Measurements from ENCODE around the gene SLC5A11. TPM values are rescaled to one million over a fixed set of nuclear protein-coding genes. Genes with fewer than 3 reads are reported as not detected.
"Not testable (repeated sequence)": the region's sequence is repeated elsewhere in the genome, so short reads cannot be mapped to it uniquely, and the experiment has no call there.

The SLC5A11 gene
- total RNA-seq, 2 donors from 2014 or later: not detected

DNA sequence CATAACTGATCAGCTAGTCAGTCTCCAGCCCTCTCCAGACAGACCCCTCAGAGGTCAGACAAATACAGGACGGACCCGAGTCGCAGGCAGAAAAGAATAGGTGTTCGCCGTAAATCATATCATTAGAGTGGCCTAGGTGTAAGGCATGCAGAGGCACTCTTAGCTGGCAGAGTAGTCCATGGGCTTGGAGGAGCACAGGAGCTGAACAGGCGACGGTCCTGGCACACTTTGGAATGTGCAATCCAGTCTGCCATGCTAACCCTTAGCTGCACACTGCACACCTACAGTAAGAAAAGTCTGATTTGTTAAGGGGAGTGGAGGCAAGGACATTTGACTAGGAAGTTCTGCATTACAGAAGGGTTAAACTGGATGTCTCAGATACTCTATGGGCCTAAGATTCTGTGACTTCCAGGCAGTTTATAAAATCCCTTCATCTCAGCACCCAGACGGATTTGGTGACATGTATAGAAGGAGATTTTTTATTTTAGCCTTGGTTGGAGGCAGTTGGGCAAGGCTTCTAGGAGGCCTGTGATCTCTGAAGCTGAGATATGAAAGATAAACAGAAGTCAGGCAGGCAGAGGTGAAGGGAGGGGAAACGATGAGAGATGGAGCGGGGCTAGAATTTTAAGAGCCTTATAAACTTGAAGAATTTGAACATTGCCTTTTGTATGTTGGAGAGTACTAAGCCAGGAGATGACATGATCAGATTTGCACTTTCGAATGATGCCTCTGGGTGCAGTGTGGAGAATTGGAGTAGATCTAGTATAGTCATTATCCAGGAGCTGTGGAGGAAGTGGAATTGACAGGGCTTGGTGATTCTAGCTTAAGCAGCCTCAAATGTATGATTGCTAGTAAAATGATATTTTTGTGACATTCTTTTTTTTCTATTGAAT lies 34.6 kb upstream of the SLC5A11 start:
- H3K27me3 ChIP-seq: no peaks in the 10 kb centered on the region
- H3K9me3 ChIP-seq: no peaks in the 10 kb centered on the region
- H3K4me3 ChIP-seq: no peak overlapping the region
- no peaks in the 10 kb centered on the region for H3K4me1 ChIP-seq
- TF ChIP-seq CTCF (IDR thresholded peaks at IDR 0.05): no peak
- DNase-seq (ENCODE audit: low spot score): no peak
- no peak overlapping the region for H3K27ac ChIP-seq
- H3K36me3 ChIP-seq: peaks cover 93% of the 10 kb centered on the region

DNA sequence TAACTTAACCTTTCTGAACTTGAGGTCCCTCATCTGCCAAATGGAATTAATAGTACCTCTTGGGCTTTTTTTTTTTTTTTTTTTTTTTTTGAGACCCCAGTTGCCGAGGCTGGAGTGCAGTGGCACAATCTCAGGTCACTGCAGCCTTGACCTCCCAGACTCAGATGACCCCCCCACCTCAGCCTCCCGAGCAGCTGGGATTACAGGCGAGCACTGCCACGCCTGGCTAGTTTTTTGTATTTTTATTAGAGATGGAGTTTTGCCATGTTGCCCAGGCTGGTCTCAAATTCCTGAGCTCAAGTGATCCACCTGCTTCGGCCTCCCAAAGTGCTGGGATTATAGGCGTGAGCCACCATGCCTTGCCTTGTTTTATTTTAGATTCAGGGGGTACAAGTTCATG lies 33.0 kb upstream of the SLC5A11 start:
- peaks cover 90% of the 10 kb centered on the region for H3K36me3 ChIP-seq
- H3K9me3 ChIP-seq; H3K27ac ChIP-seq; H3K4me3 ChIP-seq; H3K4me1 ChIP-seq; H3K27me3 ChIP-seq; DNase-seq (ENCODE audit: low spot score): not testable (repeated sequence)

DNA sequence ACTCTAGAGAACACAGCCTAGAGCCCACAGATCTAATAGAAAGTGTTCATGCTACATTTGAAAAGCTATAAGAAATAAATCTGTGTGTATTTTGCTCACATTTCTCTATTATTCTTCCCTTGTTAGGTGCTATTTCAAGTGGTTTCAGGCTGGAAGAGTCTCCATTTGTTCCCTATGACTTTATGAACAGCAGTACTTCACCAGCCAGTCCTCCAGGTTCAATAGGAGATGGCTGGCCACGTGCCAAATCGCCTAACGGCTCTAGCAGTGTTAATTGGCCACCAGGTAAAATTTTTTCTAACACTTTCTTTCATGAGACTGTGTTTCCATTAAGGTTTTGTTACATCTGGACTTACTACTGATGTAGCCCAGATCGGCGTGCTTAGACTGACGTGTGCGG lies 30.7 kb upstream of the SLC5A11 start:
- Histone ChIP-seq H3K27ac (no peak overlapping the region), H3K4me3 (no peak overlapping the region), H3K9me3 (no peaks in the 10 kb centered on the region), H3K27me3 (no peaks in the 10 kb centered on the region), H3K36me3 (peaks cover 92% of the 10 kb centered on the region), H3K4me1 (no peaks in the 10 kb centered on the region)
- TF ChIP-seq CTCF (IDR thresholded peaks at IDR 0.05): no peak
- no peak for DNase-seq (ENCODE audit: low spot score)

- TF ChIP-seq CTCF (IDR thresholded peaks at IDR 0.05): no peak
- no peak for DNase-seq (ENCODE audit: low spot score)
Measured at GRCh38 chr16:24816688-24817087, 29.1 kb upstream of the SLC5A11 start.

DNA sequence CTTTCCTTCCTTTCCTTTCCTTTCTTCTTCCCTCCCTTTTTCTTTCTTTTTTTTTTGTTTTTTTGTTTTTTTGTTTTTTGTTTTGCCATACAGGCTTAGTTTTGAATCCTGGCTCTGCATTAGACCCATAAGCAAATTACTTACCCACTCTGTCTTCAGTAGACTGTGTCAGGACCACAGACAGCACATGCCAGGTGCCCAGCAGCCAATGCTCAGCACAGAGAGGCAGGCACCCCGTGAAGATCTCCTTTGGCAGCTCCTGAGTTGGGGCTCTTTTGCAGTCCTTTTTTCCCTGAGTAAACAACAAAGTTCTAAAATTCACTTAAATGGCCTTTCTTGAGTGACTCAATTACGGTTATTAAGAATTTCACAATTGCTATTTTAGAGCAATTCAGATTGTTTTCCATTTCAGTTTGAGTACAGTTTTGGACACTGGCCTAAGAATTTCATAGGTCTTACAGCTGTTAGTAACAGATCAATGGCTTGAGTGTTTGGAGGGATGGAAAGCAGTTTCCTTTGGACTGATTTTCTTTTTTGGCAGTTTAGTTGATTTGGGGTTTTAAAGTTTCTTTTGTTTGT lies 26.2 kb upstream of the SLC5A11 start:
- Histone ChIP-seq H3K4me1 (no peaks in the 10 kb centered on the region), H3K27me3 (no peaks in the 10 kb centered on the region), H3K27ac (no peak overlapping the region), H3K36me3 (peaks cover 94% of the 10 kb centered on the region), H3K9me3 (no peaks in the 10 kb centered on the region), H3K4me3 (no peak overlapping the region)
- TF ChIP-seq CTCF (IDR thresholded peaks at IDR 0.05): no peak
- DNase-seq (ENCODE audit: low spot score): no peak

More at GRCh38 chr16:24816688-24817087, 29.1 kb upstream of the SLC5A11 start:
- no peaks in the 10 kb centered on the region for H3K9me3 ChIP-seq
- no peaks in the 10 kb centered on the region for H3K4me1 ChIP-seq
- H3K27ac ChIP-seq: no peak overlapping the region
- no peaks in the 10 kb centered on the region for H3K27me3 ChIP-seq
- H3K36me3 ChIP-seq: peaks cover 92% of the 10 kb centered on the region
- H3K4me3 ChIP-seq: no peak overlapping the region

DNA sequence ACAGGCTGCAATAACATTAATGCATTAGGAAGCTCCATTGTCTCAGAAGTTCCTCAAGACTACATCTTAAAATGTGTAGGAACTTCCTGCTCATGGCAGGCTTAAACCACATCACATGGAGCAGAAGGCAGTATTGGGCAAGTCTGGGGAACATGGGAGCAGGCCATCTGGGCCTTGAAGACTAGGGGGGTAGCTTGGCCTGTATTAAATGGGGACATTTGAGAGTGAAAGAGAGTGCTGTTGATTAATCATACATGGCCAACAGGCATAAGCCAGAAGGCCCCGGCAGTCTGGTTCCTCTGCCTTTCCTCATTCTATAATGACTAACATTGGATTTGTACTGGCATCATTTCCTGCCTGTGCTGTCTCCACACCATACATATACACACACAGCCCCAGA lies 25.2 kb upstream of the SLC5A11 start:
- no peak for DNase-seq (ENCODE audit: low spot score)
- Histone ChIP-seq H3K9me3 (no peaks in the 10 kb centered on the region), H3K4me1 (no peaks in the 10 kb centered on the region), H3K27me3 (no peaks in the 10 kb centered on the region), H3K36me3 (peaks cover 84% of the 10 kb centered on the region), H3K27ac (no peak overlapping the region), H3K4me3 (no peak overlapping the region)
- no peak for TF ChIP-seq CTCF (IDR thresholded peaks at IDR 0.05)

Measured in right atrium auricular region (tissue), 2 donors.